GM13976 (cell line): ENCODE results near the gene FNIP1.

ENCODE experiments used
- DNase-seq: peaks from one replicate; pipeline ENCODE4 v3.0.0; 2012; ENCODE audit warnings: low spot score
- in situ Hi-C: fragments of 300-500 bp; cut with MboI; formaldehyde crosslinking; loops from one replicate; pipeline ENCODE4 v1.12.0; 2022; ENCODE audit warnings: low sequenced_read_pairs, mixed read lengths, inconsistent platforms; ENCODE audit not compliant: unreplicated experiment
- TF ChIP-seq, protein P1 (sequence below): IDR thresholded peaks from 2 replicates; pipeline ENCODE4 v1.5.1; 2012; ENCODE audit warnings: borderline replicate concordance, mild to moderate bottlenecking; ENCODE audit not compliant: insufficient read depth; ENCODE audit errors: extremely low read depth, missing control alignments, control extremely low read depth

The FNIP1 gene

DNA sequence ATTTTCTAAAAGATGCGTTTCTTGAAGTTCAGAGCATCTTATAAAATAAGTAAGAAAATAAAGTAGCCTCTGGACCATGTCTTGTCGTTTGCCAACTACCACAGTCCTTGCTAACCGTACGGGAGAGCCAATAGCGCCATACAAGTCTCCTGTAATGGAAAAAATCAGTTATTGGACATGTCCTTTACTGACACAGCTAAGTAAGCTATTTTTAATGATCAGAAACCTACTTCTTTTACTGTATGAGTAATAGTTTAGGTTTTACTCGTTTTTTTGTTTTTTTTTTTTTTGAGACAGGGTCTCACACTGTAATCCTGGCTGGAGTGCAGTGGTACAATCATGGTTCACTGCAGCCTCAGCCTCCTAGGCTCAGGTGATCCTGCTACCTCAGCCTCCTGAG is 124.0 kb downstream of the FNIP1 start:
- in situ Hi-C loops: no loop called here
- DNase-seq: no peak
- TF ChIP-seq, protein P1, sequence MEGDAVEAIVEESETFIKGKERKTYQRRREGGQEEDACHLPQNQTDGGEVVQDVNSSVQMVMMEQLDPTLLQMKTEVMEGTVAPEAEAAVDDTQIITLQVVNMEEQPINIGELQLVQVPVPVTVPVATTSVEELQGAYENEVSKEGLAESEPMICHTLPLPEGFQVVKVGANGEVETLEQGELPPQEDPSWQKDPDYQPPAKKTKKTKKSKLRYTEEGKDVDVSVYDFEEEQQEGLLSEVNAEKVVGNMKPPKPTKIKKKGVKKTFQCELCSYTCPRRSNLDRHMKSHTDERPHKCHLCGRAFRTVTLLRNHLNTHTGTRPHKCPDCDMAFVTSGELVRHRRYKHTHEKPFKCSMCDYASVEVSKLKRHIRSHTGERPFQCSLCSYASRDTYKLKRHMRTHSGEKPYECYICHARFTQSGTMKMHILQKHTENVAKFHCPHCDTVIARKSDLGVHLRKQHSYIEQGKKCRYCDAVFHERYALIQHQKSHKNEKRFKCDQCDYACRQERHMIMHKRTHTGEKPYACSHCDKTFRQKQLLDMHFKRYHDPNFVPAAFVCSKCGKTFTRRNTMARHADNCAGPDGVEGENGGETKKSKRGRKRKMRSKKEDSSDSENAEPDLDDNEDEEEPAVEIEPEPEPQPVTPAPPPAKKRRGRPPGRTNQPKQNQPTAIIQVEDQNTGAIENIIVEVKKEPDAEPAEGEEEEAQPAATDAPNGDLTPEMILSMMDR: no peak

DNA sequence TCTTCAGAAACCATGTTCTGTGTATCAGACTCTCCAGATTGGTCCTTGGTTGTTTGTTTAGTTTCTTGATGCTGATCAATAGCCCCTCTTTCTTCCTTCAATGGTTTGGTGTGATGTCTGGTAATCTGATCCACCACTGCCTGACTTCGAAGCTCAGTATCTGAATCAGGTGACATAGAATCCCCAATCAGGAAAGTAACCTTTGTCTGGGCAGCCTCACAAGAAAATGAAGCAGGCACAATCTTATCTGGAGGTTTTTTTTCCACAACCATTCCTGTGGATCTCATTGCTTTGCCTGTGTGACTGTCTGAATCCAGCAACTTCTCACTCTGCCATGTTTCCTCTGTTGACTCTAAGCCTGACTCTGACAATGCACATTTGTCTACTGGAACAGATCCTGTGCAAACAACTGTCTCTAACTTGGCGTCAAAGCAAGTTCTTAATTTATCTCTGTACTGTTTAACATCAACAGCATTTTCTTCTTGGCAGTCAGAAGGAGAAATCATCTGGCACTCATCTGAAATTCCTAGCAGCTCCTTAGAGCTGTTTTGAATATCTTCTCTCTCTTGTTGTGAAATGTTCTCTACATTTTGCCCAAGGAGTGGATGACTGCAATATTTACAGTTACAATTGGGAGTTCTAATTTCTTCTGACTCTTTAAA is 124.7 kb downstream of the FNIP1 start:
- no peak for DNase-seq
- TF ChIP-seq, protein P1: no peak
- in situ Hi-C loops: no loop called here

DNA sequence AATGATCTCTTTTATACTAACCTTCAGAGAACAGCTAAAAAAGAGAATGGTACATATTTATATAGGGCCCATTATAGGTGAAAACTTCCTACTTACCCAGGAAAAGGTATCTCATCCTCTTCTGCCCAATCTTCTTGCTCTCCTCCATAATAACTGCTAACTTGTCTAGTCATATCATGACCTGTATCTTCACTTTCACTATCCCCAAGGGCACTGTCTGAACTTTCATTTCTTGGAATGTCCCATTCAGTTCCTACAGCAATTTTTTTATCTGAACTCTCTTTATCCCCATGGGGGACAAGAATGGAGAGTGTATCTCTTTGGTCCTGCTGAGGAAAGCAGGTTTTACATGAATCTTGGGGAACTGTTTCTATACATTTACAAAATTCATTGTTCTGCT is 125.4 kb downstream of the FNIP1 start:
- in situ Hi-C loops: no loop called here
- TF ChIP-seq, protein P1: no peak
- DNase-seq: peak; percentile 21

DNA sequence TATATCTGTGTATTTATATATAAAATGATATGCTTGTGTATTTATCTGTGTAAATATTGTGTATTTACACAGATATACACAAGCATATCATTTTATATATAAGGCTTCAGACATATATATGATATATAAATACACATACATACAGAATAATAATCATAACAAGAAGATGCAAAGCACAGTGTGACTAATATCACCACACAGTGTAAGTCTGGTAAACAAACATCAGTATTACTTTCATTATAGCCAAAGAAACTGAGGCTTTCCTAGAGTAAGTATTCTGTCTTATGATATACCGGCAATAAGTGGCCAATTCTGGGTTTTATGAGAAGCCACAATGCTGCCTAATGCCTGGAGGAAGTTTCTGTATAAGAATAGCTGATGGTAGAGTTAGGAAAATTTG is 131.9 kb downstream of the FNIP1 start:
- in situ Hi-C loops: no loop called here
- DNase-seq: no peak
- TF ChIP-seq, protein P1: no peak

GRCh38 chr5:131661933-131662332 is 134.9 kb downstream of the FNIP1 start:
- in situ Hi-C loops: no loop called here
- DNase-seq: no peak
- TF ChIP-seq, protein P1: no peak

GRCh38 chr5:131659841-131660240 is 137.0 kb downstream of the FNIP1 start:
- no peak for DNase-seq
- in situ Hi-C loops: no loop called here
- TF ChIP-seq, protein P1: no peak

DNA sequence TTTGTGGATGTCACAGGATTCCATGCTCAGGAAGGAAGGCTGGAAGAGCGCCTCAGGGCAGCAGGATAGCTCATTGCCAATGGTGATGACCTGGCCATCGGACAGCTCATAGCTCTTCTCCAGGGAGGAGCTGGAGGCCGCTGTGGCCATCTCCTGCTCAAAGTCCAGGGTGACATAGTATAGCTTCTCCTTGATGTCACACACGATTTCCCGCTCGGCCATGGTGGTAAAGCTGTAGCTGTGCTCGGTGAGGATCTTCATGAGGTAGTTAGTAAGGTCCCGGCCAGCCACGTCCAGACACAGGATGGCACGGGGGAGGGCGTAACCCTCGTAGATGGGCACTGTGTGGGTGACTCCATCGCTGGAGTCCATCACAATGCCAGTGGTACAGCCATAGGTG is 137.5 kb downstream of the FNIP1 start:
- no peak for DNase-seq
- in situ Hi-C loops: no loop called here
- TF ChIP-seq, protein P1: no peak
